ENCODE data around the gene PCP4L1. TPM values are rescaled to one million over a fixed set of nuclear protein-coding genes. Genes with fewer than 3 reads are reported as not detected.

PCP4L1 gene
- total RNA-seq, 2 donors from 2014 or later: 0.68 to 1.8 TPM

DNA sequence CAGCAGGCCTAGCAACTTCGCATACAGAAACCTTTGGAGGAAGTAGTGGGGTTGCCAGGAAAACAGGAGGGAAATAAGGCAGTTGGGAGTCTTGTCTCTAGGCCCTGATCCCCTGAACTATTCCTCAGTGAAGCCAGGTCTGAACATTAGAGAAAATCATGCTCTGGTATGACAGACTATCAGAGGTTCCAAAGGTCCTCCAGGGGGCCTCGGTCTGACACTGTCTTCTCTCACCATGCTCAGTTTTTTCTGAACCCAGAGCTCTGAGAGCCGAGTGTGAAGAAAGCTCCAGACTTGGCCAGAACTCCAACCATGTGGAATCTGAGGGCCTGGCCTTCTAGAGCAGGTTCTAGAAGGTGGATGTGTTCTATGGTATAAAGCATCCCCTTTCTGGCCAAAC, 28.6 kb upstream of the PCP4L1 start:
- no peak overlapping the region for H3K4me3 ChIP-seq
- H3K9me3 ChIP-seq: no peaks in the 10 kb centered on the region
- DNase-seq (ENCODE audit: low spot score) (no peak), ATAC-seq (ENCODE audit: insufficient number of reproducible peaks, low FRiP score, low read depth) (no peak)
- TF ChIP-seq, protein P1, sequence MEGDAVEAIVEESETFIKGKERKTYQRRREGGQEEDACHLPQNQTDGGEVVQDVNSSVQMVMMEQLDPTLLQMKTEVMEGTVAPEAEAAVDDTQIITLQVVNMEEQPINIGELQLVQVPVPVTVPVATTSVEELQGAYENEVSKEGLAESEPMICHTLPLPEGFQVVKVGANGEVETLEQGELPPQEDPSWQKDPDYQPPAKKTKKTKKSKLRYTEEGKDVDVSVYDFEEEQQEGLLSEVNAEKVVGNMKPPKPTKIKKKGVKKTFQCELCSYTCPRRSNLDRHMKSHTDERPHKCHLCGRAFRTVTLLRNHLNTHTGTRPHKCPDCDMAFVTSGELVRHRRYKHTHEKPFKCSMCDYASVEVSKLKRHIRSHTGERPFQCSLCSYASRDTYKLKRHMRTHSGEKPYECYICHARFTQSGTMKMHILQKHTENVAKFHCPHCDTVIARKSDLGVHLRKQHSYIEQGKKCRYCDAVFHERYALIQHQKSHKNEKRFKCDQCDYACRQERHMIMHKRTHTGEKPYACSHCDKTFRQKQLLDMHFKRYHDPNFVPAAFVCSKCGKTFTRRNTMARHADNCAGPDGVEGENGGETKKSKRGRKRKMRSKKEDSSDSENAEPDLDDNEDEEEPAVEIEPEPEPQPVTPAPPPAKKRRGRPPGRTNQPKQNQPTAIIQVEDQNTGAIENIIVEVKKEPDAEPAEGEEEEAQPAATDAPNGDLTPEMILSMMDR (IDR thresholded peaks at IDR 0.05): no peak
- no peaks in the 10 kb centered on the region for H3K27me3 ChIP-seq (replicated peaks; ENCODE audit: insufficient read depth)
- peaks cover 10 to 26% of the 10 kb centered on the region in 2 donors for H3K4me1 ChIP-seq (ENCODE audit: control insufficient read depth in 1 of 2, low read depth in 2 of 2)
- H3K27ac ChIP-seq: no peak overlapping the region
- H3K36me3 ChIP-seq: peaks cover 20% of the 10 kb centered on the region

DNA sequence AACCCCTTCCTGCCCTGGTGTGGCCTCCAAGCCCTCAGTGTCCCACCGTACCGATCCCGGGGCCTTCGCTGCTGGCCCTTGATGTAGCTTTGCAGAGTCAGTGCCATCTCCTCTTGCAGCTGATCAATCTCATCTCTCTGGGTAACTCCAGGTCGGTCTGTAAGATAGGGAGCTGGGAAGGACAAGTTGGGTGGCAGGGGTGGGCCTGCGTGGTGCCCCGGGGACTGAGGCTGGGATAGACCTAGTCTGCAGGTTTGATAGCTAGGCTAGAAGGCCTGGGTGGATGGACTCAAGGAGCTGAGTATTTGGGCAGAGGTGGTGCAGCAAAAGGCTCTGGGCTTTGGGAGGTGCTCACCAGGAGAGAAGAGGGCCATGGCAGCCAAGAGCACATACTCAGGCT, 27.8 kb upstream of the PCP4L1 start:
- no peak for DNase-seq (ENCODE audit: low spot score)
- TF ChIP-seq, protein P1 (IDR thresholded peaks at IDR 0.05): no peak
- H3K36me3 ChIP-seq: peaks cover 20% of the 10 kb centered on the region
- no peak for ATAC-seq (ENCODE audit: insufficient number of reproducible peaks, low FRiP score, low read depth)
- H3K27ac ChIP-seq: no peak overlapping the region
- no peak overlapping the region for H3K4me3 ChIP-seq
- H3K4me1 ChIP-seq (ENCODE audit: control insufficient read depth in 1 of 2, low read depth in 2 of 2): peaks cover 10 to 21% of the 10 kb centered on the region in 2 donors
- no peaks in the 10 kb centered on the region for H3K9me3 ChIP-seq
- no peaks in the 10 kb centered on the region for H3K27me3 ChIP-seq (replicated peaks; ENCODE audit: insufficient read depth)

- ATAC-seq (ENCODE audit: insufficient number of reproducible peaks, low FRiP score, low read depth) (no peak), DNase-seq (ENCODE audit: low spot score) (no peak)
- TF ChIP-seq, protein P1 (IDR thresholded peaks at IDR 0.05): no peak
- H3K4me3 ChIP-seq: no peak overlapping the region
- H3K9me3 ChIP-seq: no peaks in the 10 kb centered on the region
- no peaks in the 10 kb centered on the region for H3K4me1 ChIP-seq (ENCODE audit: control insufficient read depth in 1 of 2, low read depth in 2 of 2)
- no peaks in the 10 kb centered on the region for H3K27me3 ChIP-seq (replicated peaks; ENCODE audit: insufficient read depth)
- H3K27ac ChIP-seq: no peak overlapping the region
- H3K36me3 ChIP-seq: peaks cover 20% of the 10 kb centered on the region
These were observed 25.4 kb upstream of the PCP4L1 start for GRCh38 chr1:161233102-161233501.

GRCh38 chr1:161235957-161236775, 22.4 kb upstream of the PCP4L1 start:
- DNase-seq (ENCODE audit: low spot score): no peak
- Histone ChIP-seq H3K36me3 (no peaks in the 10 kb centered on the region), H3K4me1 (ENCODE audit: control insufficient read depth in 1 of 2, low read depth in 2 of 2) (no peaks in the 10 kb centered on the region), H3K4me3 (no peak overlapping the region), H3K27ac (no peak overlapping the region), H3K9me3 (no peaks in the 10 kb centered on the region), H3K27me3 (replicated peaks; ENCODE audit: insufficient read depth) (no peaks in the 10 kb centered on the region)
- TF ChIP-seq, protein P1 (IDR thresholded peaks at IDR 0.05): no peak
- no peak for ATAC-seq (ENCODE audit: insufficient number of reproducible peaks, low FRiP score, low read depth)

DNA sequence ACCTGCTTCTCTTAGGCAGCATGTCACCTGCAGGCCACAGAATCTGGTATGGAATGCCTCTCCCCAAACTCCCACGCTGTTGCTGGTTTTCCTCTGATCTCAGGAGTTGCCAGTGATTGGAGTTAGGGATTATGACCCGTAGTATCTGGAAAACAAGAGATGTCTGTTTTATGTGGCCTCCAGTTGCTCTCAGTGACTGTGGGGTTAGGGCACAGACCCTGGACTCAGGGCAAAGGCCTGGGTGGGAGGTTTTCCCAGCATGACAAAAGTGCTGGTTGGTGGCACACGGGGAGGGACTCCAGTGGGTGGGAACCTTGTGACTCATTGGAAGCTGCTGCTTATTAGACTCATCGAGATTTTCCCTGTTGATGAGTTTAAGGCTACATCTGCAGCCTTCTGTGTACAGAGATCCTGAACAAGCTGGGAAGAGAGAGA, 20.5 kb upstream of the PCP4L1 start, which contains the start of gene NR1I3:
NR1I3 (minus strand) TSS at position 165 of the 435 bp plus-strand sequence. CDS start 1,638 bp downstream, outside the sequence.
- Histone ChIP-seq H3K9me3 (no peaks in the 10 kb centered on the region), H3K36me3 (no peaks in the 10 kb centered on the region), H3K27ac (no peak within 1 kb of the TSS), H3K27me3 (replicated peaks; ENCODE audit: insufficient read depth) (no peaks in the 10 kb centered on the region), H3K4me1 (ENCODE audit: control insufficient read depth in 1 of 2, low read depth in 2 of 2) (no peaks in the 10 kb centered on the region), H3K4me3 (no peak within 1 kb of the TSS)
- no peak for DNase-seq (ENCODE audit: low spot score)
- ATAC-seq (ENCODE audit: insufficient number of reproducible peaks, low FRiP score, low read depth): no peak
- TF ChIP-seq, protein P1 (IDR thresholded peaks at IDR 0.05): no peak

Measured in thoracic aorta (tissue), 2 donors.